Measurements from ENCODE around the gene STRADB. TPM values are rescaled to one million over a fixed set of nuclear protein-coding genes. Genes with fewer than 3 reads are reported as not detected.
"Not testable (repeated sequence)": the region's sequence is repeated elsewhere in the genome, so short reads cannot be mapped to it uniquely, and the experiment has no call there.

The STRADB gene
- total RNA-seq, 2 experiments from 2014 or later: 25.1 to 27.9 TPM

DNA sequence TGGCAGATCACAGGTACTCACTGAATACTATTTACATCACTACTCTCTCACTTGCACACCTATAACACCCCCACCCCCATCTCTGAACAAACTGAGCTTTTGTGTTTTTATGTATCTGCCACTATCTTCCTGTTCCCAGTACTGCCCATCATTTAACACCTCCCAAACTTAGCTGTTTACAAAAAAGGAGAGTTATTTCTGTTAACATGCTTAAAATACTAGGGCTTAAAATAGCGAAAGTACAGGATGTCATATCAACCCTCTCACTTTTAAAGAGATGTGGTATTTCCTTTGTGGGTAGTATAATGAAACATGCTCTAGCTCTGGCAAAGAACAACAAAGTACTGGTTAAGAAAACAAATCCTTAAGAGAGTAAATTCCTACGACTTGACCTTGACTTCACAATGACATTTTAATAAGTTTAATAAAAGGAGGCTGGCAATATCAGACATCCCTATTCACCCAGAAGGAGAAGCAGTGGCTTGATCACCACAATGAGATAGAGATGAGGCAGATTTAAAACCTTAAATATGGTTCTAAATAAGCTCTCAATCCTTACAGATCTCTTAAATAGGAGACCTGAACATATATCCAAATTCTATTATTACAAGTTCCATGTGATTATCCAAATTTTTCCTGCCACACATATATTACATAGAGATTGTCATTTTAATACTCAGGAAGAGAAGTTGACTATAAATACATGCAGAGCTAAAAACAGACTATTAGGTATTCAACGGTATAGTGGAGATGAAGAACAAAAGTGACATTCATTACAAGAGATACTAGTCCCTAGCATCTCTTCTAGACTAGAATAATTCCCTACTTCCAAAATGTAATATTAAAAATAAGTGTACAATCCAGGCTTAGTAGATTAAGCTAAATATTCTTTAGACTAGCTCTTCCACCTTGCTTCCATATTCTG, 37.2 kb upstream of the STRADB start:
- no peaks in the 10 kb centered on the region for H3K27me3 Mint-ChIP-seq
- ChIA-PET POLR2A (interaction anchor here (1.1 kb wide), 1 partner anchor 37 kb away, joined by 3 read pairs; the partner anchor contains the start of genes STRADB and TRAK2), CTCF (interaction anchor here (0.6 to 1.1 kb wide), 3 partner anchors 17 to 70 kb away, joined by 3 read pairs; no protein-coding TSS in a partner anchor)
- DNase-seq: no peak
- H3K36me3 Mint-ChIP-seq (ENCODE audit: low read depth): peaks cover 42% of the 10 kb centered on the region
- H3K9me3 Mint-ChIP-seq: peaks cover 3% of the 10 kb centered on the region
- no peak overlapping the region for H3K4me3 Mint-ChIP-seq
- H3K27ac Mint-ChIP-seq: no peak overlapping the region
- H3K4me1 Mint-ChIP-seq: peaks cover 22% of the 10 kb centered on the region

DNA sequence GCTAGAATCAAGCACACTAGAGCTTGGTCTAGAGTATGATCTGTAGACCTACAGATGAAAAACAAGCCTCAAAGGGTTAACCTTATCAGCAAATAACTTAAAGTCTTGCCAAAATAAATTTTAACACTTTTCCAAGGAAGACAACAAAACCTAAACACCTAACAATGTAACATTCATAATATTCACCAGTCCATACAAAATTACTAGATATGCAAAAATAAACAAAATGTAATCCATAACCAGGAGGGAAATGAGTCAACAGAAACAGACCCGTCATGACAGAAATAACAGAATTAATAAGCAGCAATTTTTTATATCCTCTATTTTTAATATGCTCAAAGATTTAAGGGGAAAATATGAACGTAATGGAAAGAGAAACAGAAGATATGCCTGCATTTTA, 36.4 kb upstream of the STRADB start:
- Mint-ChIP-seq H3K27ac (no peak overlapping the region), H3K4me3 (no peak overlapping the region), H3K9me3 (peaks cover 3% of the 10 kb centered on the region), H3K4me1 (peaks cover 26% of the 10 kb centered on the region), H3K27me3 (no peaks in the 10 kb centered on the region), H3K36me3 (ENCODE audit: low read depth) (peaks cover 48% of the 10 kb centered on the region)
- CTCF ChIA-PET: no interaction called here
- POLR2A ChIA-PET: interaction anchor here (1.1 kb wide), 1 partner anchor 36 kb away, joined by 3 read pairs; the partner anchor contains the start of genes STRADB and TRAK2
- no peak for DNase-seq

DNA sequence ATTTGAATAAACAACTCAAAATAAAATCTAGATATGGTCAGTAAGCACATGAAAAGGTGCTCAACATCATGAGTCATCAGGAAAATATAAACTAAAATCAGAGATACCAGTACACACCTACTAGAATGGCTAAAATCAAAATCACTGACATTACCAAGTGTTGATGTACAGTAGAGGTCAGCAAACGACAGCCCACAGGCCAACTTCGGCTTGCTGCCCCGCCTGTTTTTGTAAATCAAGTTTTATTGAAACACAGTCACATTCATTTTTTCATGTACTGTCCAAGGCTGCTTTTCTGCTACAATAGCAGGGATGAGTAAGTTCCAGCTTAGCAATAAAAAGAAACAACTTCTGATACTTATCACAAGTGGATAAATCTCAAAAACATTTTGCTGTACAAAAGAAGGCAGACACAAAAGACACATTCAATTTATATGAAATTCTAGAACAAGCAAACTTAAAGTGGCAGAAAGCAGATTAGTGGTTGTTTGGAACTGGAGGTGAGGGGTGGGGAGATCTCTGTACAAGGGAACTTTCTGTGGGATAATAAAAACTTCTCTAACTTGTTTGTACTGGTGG, 32.4 kb upstream of the STRADB start:
- CTCF ChIA-PET: no interaction called here
- H3K9me3 Mint-ChIP-seq: no peaks in the 10 kb centered on the region
- POLR2A ChIA-PET: no interaction called here
- H3K27me3 Mint-ChIP-seq: no peaks in the 10 kb centered on the region
- peaks cover 38% of the 10 kb centered on the region for H3K4me1 Mint-ChIP-seq
- H3K36me3 Mint-ChIP-seq (ENCODE audit: low read depth): peaks cover 30% of the 10 kb centered on the region
- no peak overlapping the region for H3K4me3 Mint-ChIP-seq
- no peak overlapping the region for H3K27ac Mint-ChIP-seq
- DNase-seq: no peak

DNA sequence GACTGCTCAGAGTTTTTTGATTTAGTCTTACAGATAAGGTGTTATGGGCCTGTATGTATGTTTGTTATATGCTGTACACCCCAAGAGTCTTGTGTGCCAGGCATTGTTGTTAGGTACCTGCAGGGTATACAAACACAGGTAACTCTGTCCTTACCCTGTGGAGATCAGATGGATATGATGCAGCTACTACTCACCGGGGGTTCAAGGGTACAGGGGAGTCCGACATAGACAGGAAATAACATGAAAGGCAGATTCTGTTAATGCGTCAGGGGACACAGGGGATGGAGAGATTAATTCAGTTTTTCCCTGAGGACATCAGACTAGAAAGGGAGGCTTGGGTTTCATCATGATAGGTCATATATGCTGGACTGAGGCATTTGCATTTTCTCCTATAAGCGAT, 31.6 kb upstream of the STRADB start:
- DNase-seq: no peak
- ChIA-PET CTCF (no interaction called here), POLR2A (no interaction called here)
- Mint-ChIP-seq H3K4me1 (peaks cover 39% of the 10 kb centered on the region), H3K27ac (peak overlapping the region; percentile 10), H3K36me3 (ENCODE audit: low read depth) (peaks cover 30% of the 10 kb centered on the region), H3K4me3 (no peak overlapping the region), H3K27me3 (no peaks in the 10 kb centered on the region), H3K9me3 (no peaks in the 10 kb centered on the region)

DNA sequence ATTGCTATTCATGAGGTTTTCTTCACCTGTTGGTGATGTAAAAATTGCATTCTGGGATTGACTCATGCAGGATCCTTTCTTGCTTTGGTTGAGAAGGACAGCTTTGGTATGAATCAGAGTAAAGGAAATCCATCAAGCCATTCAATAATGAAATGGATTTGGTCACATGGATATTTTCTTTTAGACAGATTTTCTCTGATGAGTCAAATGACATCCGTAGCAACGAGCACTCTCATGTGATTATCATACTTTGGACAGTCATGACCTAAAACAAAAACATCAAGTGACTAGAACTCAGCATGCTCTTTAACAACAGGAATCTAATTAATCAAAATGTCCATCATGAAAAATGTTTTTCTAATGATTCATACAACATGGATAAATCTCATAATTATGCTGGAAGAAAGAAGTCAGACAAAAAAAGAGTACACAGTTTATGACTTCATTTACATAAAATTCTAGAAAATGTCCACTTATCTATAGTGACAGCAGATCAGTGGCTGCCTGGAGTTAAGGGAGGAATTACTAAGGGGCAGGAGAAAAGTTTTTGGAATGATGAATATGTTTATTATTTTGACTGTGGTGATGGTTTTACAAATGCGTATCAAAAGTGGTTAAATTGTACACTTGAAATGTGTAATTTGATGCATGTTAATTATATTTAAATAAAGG, 31.0 kb upstream of the STRADB start:
- Mint-ChIP-seq H3K4me3 (no peak overlapping the region), H3K27me3 (no peaks in the 10 kb centered on the region), H3K9me3 (no peaks in the 10 kb centered on the region), H3K27ac (no peak overlapping the region), H3K4me1 (peaks cover 39% of the 10 kb centered on the region), H3K36me3 (ENCODE audit: low read depth) (peaks cover 30% of the 10 kb centered on the region)
- POLR2A ChIA-PET: no interaction called here
- CTCF ChIA-PET: no interaction called here
- no peak for DNase-seq

DNA sequence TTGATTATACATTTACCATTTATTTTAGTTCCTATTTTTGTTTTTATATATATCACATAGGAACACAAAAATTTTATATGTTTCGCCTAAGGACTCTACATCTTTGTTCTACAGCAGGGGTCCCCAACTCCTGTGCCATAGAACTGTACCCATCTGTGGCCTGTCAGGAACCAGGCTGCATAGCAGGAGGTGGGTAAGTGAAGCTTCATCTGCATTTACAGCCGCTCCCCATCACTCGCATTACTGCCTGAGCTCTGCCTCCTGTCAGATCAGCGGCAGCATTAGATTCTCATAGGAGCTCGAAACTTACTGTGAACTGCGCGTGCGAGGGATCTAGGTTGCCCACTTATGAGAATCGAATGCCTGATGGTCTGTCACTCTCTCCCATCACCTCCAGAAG, 25.6 kb upstream of the STRADB start:
- peaks cover 27% of the 10 kb centered on the region for H3K4me1 Mint-ChIP-seq
- H3K9me3 Mint-ChIP-seq: peaks cover 10% of the 10 kb centered on the region
- POLR2A ChIA-PET: no interaction called here
- H3K27ac Mint-ChIP-seq: no peak overlapping the region
- no peak overlapping the region for H3K4me3 Mint-ChIP-seq
- no peaks in the 10 kb centered on the region for H3K27me3 Mint-ChIP-seq
- no peak for DNase-seq
- H3K36me3 Mint-ChIP-seq (ENCODE audit: low read depth): peaks cover 29% of the 10 kb centered on the region
- CTCF ChIA-PET: no interaction called here

DNA sequence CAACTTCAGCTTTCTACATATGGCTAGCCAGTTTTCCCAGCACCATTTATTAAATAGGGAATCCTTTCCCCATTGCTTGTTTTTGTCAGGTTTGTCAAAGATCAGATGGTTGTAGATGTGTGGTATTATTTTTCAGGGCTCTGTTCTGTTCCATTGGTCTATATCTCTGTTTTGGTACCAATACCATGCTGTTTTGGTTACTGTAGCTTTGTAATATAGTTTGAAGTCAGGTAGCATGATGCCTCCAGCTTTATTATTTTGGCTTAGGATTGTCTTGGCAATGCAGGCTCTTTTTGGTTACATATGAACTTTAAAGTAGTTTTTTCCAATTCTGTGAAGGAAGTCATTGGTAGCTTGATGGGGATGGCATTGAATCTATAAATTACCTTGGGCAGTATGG, 23.2 kb upstream of the STRADB start:
- Mint-ChIP-seq H3K36me3 (ENCODE audit: low read depth) (peaks cover 33% of the 10 kb centered on the region), H3K4me1 (peaks cover 35% of the 10 kb centered on the region), H3K9me3 (peaks cover 15% of the 10 kb centered on the region)
- H3K4me3 Mint-ChIP-seq, CTCF ChIA-PET, POLR2A ChIA-PET, H3K27ac Mint-ChIP-seq, H3K27me3 Mint-ChIP-seq, DNase-seq: not testable (repeated sequence)

DNA sequence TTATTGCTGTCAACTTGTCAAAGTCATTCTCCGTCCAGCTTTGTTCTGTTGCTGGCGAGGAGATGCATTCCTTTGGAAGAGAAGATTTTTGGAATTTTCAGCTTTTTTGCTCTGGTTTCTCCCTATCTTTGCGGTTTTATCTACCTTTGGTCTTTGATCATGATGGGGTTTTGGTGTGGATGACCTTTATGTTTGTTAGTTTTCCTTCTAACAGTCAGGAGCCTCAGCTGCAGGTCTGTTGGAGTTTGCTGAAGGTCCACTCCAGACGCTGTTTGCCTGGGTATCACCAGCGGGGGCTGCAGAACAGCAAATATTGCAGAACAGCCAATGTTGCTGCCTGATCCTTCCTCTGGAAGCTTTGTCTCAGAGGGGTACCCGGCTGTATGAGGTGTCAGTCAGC, 21.7 kb upstream of the STRADB start:
- POLR2A ChIA-PET, H3K27me3 Mint-ChIP-seq, H3K4me3 Mint-ChIP-seq, H3K27ac Mint-ChIP-seq, DNase-seq: not testable (repeated sequence)
- peaks cover 43% of the 10 kb centered on the region for H3K36me3 Mint-ChIP-seq (ENCODE audit: low read depth)
- H3K9me3 Mint-ChIP-seq: peaks cover 15% of the 10 kb centered on the region
- H3K4me1 Mint-ChIP-seq: peaks cover 47% of the 10 kb centered on the region
- CTCF ChIA-PET: interaction anchor here (1.8 to 1.9 kb wide), 2 partner anchors 17 to 21 kb away, joined by 7 read pairs; partner anchors contain the start of genes STRADB and TRAK2

DNA sequence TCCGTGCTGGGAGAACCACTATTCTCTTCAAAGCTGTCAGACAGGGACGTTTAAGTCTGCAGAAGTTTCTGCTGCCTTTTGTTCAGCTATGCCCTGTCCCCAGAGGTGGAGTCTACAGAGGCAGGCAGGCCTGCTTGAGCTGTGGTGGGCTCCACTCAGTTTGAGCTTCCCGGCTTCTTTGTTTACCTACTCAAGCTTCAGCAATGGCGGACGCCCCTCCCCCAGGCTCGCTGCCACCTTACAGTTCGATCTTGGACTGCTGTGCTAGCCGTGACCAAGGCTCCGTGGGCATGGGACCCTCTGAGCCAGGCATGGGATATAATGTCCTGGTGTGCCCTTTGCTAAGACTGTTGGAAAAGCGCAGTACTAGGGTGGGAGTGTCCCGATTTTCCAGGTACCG, 21.2 kb upstream of the STRADB start:
- H3K4me1 Mint-ChIP-seq: peaks cover 47% of the 10 kb centered on the region
- CTCF ChIA-PET: interaction anchor here (0.6 to 1.9 kb wide), 3 partner anchors 17 to 489 kb away, joined by 3 to 7 read pairs (median 7); partner anchors contain the start of genes STRADB and TRAK2
- H3K4me3 Mint-ChIP-seq, H3K27ac Mint-ChIP-seq, POLR2A ChIA-PET, H3K27me3 Mint-ChIP-seq, DNase-seq: not testable (repeated sequence)
- H3K9me3 Mint-ChIP-seq: peaks cover 15% of the 10 kb centered on the region
- peaks cover 43% of the 10 kb centered on the region for H3K36me3 Mint-ChIP-seq (ENCODE audit: low read depth)

DNA sequence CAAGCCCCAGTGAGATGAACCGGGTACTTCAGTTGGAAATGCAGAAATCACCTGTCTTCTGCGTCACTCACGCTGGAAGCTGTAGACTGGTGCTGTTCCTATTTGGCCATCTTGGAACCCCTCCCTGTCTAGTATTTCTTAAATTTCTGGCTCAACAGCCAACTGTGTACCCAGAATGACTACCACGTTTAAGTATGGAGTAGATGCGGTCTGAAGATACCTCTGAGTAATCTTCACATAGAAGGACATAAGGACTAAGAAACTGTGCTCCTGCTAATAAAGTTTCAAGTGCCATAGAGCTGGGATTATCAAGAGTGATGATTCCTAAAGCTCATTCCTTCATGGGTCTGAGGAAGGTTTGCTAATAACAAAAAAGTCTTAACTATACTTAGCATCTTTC, 20.7 kb upstream of the STRADB start:
- Mint-ChIP-seq H3K4me3 (no peak overlapping the region), H3K36me3 (ENCODE audit: low read depth) (peaks cover 43% of the 10 kb centered on the region), H3K4me1 (peaks cover 47% of the 10 kb centered on the region), H3K27ac (no peak overlapping the region), H3K9me3 (peaks cover 15% of the 10 kb centered on the region), H3K27me3 (no peaks in the 10 kb centered on the region)
- ChIA-PET CTCF (interaction anchor here (0.6 to 1.9 kb wide), 5 partner anchors 16 to 489 kb away, joined by 3 to 7 read pairs (median 3); partner anchors contain the start of genes STRADB and TRAK2), POLR2A (no interaction called here)
- DNase-seq: no peak

DNA sequence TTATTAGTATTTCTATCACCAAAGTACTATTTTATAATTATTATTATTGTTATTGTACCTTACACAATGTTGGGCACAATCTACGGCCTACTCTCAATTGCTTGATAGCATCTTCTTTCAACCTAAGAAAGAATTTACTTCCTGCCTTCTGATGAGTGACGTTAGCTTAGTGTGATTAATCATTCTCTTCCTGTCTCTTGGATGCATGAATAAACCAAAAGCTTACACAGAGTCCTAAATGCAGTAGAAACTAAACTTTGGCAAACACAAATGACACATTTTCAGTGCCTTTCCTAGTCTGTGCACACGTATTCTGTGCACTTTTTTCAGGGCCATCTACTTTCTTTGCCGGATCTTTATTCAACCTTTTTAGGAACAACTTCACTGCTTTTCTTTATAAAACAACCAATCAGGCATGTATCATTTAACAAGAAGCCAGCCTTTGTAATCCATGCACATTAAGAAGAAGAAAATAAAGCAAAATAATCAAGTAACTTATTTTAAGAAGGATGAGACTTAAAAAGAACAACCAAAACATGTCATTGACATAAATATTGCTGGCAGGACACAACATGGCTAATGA, 19.4 kb upstream of the STRADB start:
- Mint-ChIP-seq H3K9me3 (peaks cover 15% of the 10 kb centered on the region), H3K4me3 (peak overlapping the region; percentile 14), H3K27me3 (no peaks in the 10 kb centered on the region), H3K36me3 (ENCODE audit: low read depth) (peaks cover 43% of the 10 kb centered on the region), H3K27ac (peak overlapping the region; percentile 80), H3K4me1 (peaks cover 50% of the 10 kb centered on the region)
- no peak for DNase-seq
- ChIA-PET POLR2A (interaction anchor here (1.0 to 1.1 kb wide), 2 partner anchors 13 to 19 kb away, joined by 3 read pairs; partner anchors contain the start of genes STRADB and TRAK2), CTCF (interaction anchor here (0.8 to 1.6 kb wide), 5 partner anchors 11 to 20 kb away, joined by 3 to 6 read pairs (median 4); partner anchors contain the start of genes STRADB and TRAK2)

DNA sequence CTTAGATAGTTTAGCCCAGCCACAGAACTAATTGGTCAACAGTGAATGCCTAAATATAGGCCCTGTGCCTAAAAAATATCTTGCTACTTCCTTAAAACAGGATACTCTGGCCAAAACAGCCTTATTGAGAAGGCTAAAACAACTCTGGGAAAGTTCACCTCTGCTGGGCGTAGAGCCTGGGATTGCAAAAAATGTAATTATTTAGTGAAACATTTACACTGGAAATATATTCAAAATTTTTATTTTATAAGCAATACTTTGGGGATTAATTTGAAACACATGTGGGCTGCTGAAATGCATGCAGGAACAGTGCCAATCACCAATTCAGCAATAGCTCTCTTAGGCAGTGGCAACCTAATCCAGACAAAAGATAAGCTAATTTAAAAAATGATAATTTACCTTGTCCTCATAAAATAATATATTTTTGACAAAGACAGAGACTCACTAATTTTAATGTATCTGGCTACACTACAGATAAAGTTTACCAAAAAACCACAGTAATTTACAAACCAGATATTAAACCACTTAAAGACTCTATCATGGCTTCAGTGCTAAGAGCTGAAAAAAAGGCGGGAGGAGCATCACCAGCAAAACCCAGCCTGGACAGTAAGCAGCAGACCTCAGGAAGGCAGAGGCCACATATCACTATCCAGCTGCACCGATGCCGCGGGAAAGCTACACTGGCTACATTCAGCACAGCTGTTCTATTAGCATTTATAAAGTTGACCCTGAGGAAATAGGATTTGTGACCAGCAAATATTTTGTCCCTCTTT, 18.7 kb upstream of the STRADB start:
- H3K9me3 Mint-ChIP-seq: peaks cover 15% of the 10 kb centered on the region
- no peak for DNase-seq
- POLR2A ChIA-PET: interaction anchor here (1.0 to 1.1 kb wide), 3 partner anchors 12 to 19 kb away, joined by 3 to 4 read pairs (median 3); partner anchors contain the start of genes STRADB and TRAK2
- peaks cover 56% of the 10 kb centered on the region for H3K4me1 Mint-ChIP-seq
- H3K27me3 Mint-ChIP-seq: no peaks in the 10 kb centered on the region
- peak overlapping the region; percentile 80 for H3K27ac Mint-ChIP-seq
- no peak overlapping the region for H3K4me3 Mint-ChIP-seq
- CTCF ChIA-PET: interaction anchor here (0.8 to 1.6 kb wide), 4 partner anchors 11 to 19 kb away, joined by 3 to 6 read pairs (median 4); partner anchors contain the start of genes STRADB and TRAK2
- H3K36me3 Mint-ChIP-seq (ENCODE audit: low read depth): peaks cover 50% of the 10 kb centered on the region

All from activated CD4-positive, alpha-beta T cell treated with anti-CD3 and anti-CD28 coated beads, Interleukin-2, amount 10 ng/mL, durations not matched to agents 7 days and 5 days (primary cell).